Mesendoderm (in vitro differentiated cells): ENCODE measurements around the gene ACP4.
"Not testable (repeated sequence)": the region's sequence is repeated elsewhere in the genome, so short reads cannot be mapped to it uniquely, and the experiment has no call there.

Experiments
- DNase-seq: peaks from one replicate; pipeline ENCODE4 v3.0.0; 2013
- H2AK5ac ChIP-seq: 2 replicates; pipeline ENCODE4 v1.6.1; 2013; ENCODE audit warnings: low read length, inconsistent platforms
- H2BK120ac ChIP-seq: 2 replicates; pipeline ENCODE4 v1.6.1; 2013; ENCODE audit warnings: low read depth, mild to moderate bottlenecking, low read length, moderate library complexity, mixed read lengths
- H2BK15ac ChIP-seq: replicated peaks from 2 replicates; pipeline ENCODE4 v1.6.1; 2013; ENCODE audit warnings: low read depth, mild to moderate bottlenecking, moderate library complexity
- H2BK5ac ChIP-seq: 2 replicates; pipeline ENCODE4 v1.6.1; 2013; ENCODE audit warnings: low read length, inconsistent platforms
- H3K18ac ChIP-seq: 2 replicates; pipeline ENCODE4 v1.6.1; 2013; ENCODE audit warnings: mild to moderate bottlenecking, low read length, mixed read lengths
- H3K23ac ChIP-seq: one replicate; pipeline ENCODE4 v1.6.1; 2013; ENCODE audit warnings: low read length
- H3K27ac ChIP-seq: 2 replicates; pipeline ENCODE4 v1.5.1; 2013; ENCODE audit warnings: low read depth, mild to moderate bottlenecking, inconsistent platforms, low read length, moderate library complexity
- H3K27me3 ChIP-seq: 2 replicates; pipeline ENCODE4 v1.6.1; 2013; ENCODE audit warnings: low read length, control low read depth, mild to moderate bottlenecking, inconsistent platforms; ENCODE audit not compliant: insufficient read depth, poor library complexity
- H3K36me3 ChIP-seq: 2 replicates; pipeline ENCODE4 v1.6.1; 2013; ENCODE audit warnings: low read length, inconsistent platforms; ENCODE audit not compliant: control insufficient read depth, insufficient read depth
- H3K4ac ChIP-seq: one replicate; pipeline ENCODE4 v1.6.1; 2013; ENCODE audit warnings: low read depth, mild to moderate bottlenecking, low read length, moderate library complexity
- H3K4me1 ChIP-seq: 2 replicates; pipeline ENCODE4 v1.6.1; 2013; ENCODE audit warnings: low read depth, low read length, inconsistent platforms; ENCODE audit not compliant: control insufficient read depth
- H3K4me2 ChIP-seq: 2 replicates; pipeline ENCODE4 v1.6.1; 2013; ENCODE audit warnings: low read length
- H3K4me3 ChIP-seq: 2 replicates; pipeline ENCODE4 v1.5.1; 2013; ENCODE audit warnings: mild to moderate bottlenecking, low read length
- H3K56ac ChIP-seq: one replicate; pipeline ENCODE4 v1.6.1; 2013; ENCODE audit warnings: low read length
- H3K79me1 ChIP-seq: 2 replicates; pipeline ENCODE4 v1.6.1; 2013; ENCODE audit warnings: low read length, inconsistent platforms
- H3K79me2 ChIP-seq: 2 replicates; pipeline ENCODE4 v1.6.1; 2013; ENCODE audit warnings: mild to moderate bottlenecking, low read length; ENCODE audit not compliant: control insufficient read depth, insufficient read depth
- H3K9ac ChIP-seq: 2 replicates; pipeline ENCODE4 v1.6.1; 2013; ENCODE audit warnings: low read length, inconsistent platforms
- H4K5ac ChIP-seq: one replicate; pipeline ENCODE4 v1.6.1; 2013; ENCODE audit warnings: low read length
- H4K8ac ChIP-seq: one replicate; pipeline ENCODE4 v1.6.1; 2013; ENCODE audit warnings: low read depth, mild to moderate bottlenecking, control low read depth, low read length, moderate library complexity
- WGBS: extraction: QIAGEN DNeasy Blood & Tissue Kit; methylation state at CpG from one replicate; pipeline ENCODE4 v1.1.7; 2013; ENCODE audit warnings: low lambda C conversion rate, missing lambda C conversion rate; ENCODE audit not compliant: insufficient coverage; ENCODE audit errors: extremely low coverage; 5-methylcytosine and 5-hydroxymethylcytosine counted together

ACP4 gene

GRCh38 chr19:50783848-50784152 lies 6.4 kb upstream of the ACP4 start:
- not testable (repeated sequence) for H3K4me1 ChIP-seq, H3K36me3 ChIP-seq, H3K79me2 ChIP-seq, H2BK5ac ChIP-seq, DNase-seq, H3K23ac ChIP-seq, H3K4ac ChIP-seq, H4K5ac ChIP-seq, H2AK5ac ChIP-seq, H3K4me3 ChIP-seq, H3K27ac ChIP-seq, H3K27me3 ChIP-seq, H3K4me2 ChIP-seq, H2BK15ac ChIP-seq, H3K79me1 ChIP-seq, H3K9ac ChIP-seq, H4K8ac ChIP-seq, H3K18ac ChIP-seq, H2BK120ac ChIP-seq, H3K56ac ChIP-seq
- WGBS: no CpG with 5 or more reads among the region's 8 CpGs

GRCh38 chr19:50784710-50785109 lies 5.5 kb upstream of the ACP4 start:
- no peak overlapping the region for H2BK5ac ChIP-seq
- H2BK120ac ChIP-seq: no peak overlapping the region
- no peak overlapping the region for H2AK5ac ChIP-seq
- no peak overlapping the region for H4K8ac ChIP-seq
- H3K27ac ChIP-seq: no peak overlapping the region
- H3K79me1 ChIP-seq: no peaks in the 10 kb centered on the region
- H4K5ac ChIP-seq: no peak overlapping the region
- no peak overlapping the region for H3K9ac ChIP-seq
- no peak overlapping the region for H3K23ac ChIP-seq
- DNase-seq: no peak
- H3K79me2 ChIP-seq: no peaks in the 10 kb centered on the region
- H3K36me3 ChIP-seq: no peaks in the 10 kb centered on the region
- H3K56ac ChIP-seq: no peak overlapping the region
- H3K18ac ChIP-seq: no peak overlapping the region
- H3K4me2 ChIP-seq: no peak overlapping the region
- H3K4ac ChIP-seq: no peak overlapping the region
- H3K4me1 ChIP-seq: no peaks in the 10 kb centered on the region
- H2BK15ac ChIP-seq: no peak overlapping the region
- no peaks in the 10 kb centered on the region for H3K27me3 ChIP-seq
- no peak overlapping the region for H3K4me3 ChIP-seq
- WGBS: no CpG with 5 or more reads among the region's 3 CpGs

- H2BK15ac ChIP-seq: no peak overlapping the region
- H3K18ac ChIP-seq: no peak overlapping the region
- H3K79me1 ChIP-seq: no peaks in the 10 kb centered on the region
- H3K27ac ChIP-seq: no peak overlapping the region
- WGBS: no CpG with 5 or more reads among the region's 12 CpGs
- no peak overlapping the region for H3K4ac ChIP-seq
- no peak overlapping the region for H2BK5ac ChIP-seq
- H3K79me2 ChIP-seq: no peaks in the 10 kb centered on the region
- H3K9ac ChIP-seq: no peak overlapping the region
- no peak overlapping the region for H3K56ac ChIP-seq
- no peaks in the 10 kb centered on the region for H3K27me3 ChIP-seq
- H3K23ac ChIP-seq: no peak overlapping the region
- H4K5ac ChIP-seq: no peak overlapping the region
- no peak overlapping the region for H3K4me3 ChIP-seq
- H3K36me3 ChIP-seq: no peaks in the 10 kb centered on the region
- no peak overlapping the region for H2BK120ac ChIP-seq
- DNase-seq: no peak
- H3K4me2 ChIP-seq: no peak overlapping the region
- no peak overlapping the region for H2AK5ac ChIP-seq
- no peaks in the 10 kb centered on the region for H3K4me1 ChIP-seq
- no peak overlapping the region for H4K8ac ChIP-seq
Measured at GRCh38 chr19:50785329-50785728, 4.9 kb upstream of the ACP4 start.

- Histone ChIP-seq H4K5ac (no peak overlapping the region), H3K4me3 (no peak overlapping the region), H3K9ac (no peak overlapping the region), H3K27ac (no peak overlapping the region), H2BK15ac (no peak overlapping the region), H3K18ac (no peak overlapping the region), H4K8ac (no peak overlapping the region), H3K56ac (no peak overlapping the region), H3K27me3 (no peaks in the 10 kb centered on the region), H3K4me1 (no peaks in the 10 kb centered on the region), H2AK5ac (no peak overlapping the region), H2BK5ac (no peak overlapping the region), H3K36me3 (peaks cover 1% of the 10 kb centered on the region), H3K4ac (no peak overlapping the region), H2BK120ac (no peak overlapping the region), H3K79me1 (no peaks in the 10 kb centered on the region), H3K4me2 (no peak overlapping the region), H3K79me2 (no peaks in the 10 kb centered on the region), H3K23ac (no peak overlapping the region)
- no CpG with 5 or more reads among the region's 6 CpGs for WGBS
- DNase-seq: no peak
Measured at GRCh38 chr19:50790922-50791467, 780 bp downstream of the ACP4 start.

- no peaks in the 10 kb centered on the region for H3K79me1 ChIP-seq
- no CpG with 5 or more reads among the region's 47 CpGs for WGBS
- no peaks in the 10 kb centered on the region for H3K27me3 ChIP-seq
- H3K56ac ChIP-seq: no peak overlapping the region
- no peak overlapping the region for H3K4ac ChIP-seq
- H3K18ac ChIP-seq: no peak overlapping the region
- no peak overlapping the region for H4K8ac ChIP-seq
- H3K79me2 ChIP-seq: no peaks in the 10 kb centered on the region
- H4K5ac ChIP-seq: no peak overlapping the region
- no peaks in the 10 kb centered on the region for H3K4me1 ChIP-seq
- no peak overlapping the region for H3K4me2 ChIP-seq
- H2AK5ac ChIP-seq: no peak overlapping the region
- H3K23ac ChIP-seq: no peak overlapping the region
- no peak overlapping the region for H2BK120ac ChIP-seq
- peaks cover 1% of the 10 kb centered on the region for H3K36me3 ChIP-seq
- no peak overlapping the region for H2BK5ac ChIP-seq
- no peak overlapping the region for H2BK15ac ChIP-seq
- no peak overlapping the region for H3K4me3 ChIP-seq
- H3K27ac ChIP-seq: no peak overlapping the region
- H3K9ac ChIP-seq: no peak overlapping the region
- no peak for DNase-seq
Measured at GRCh38 chr19:50791594-50792271, 1.5 kb downstream of the ACP4 start.
